IMR-90 (cell line): ENCODE measurements around the gene CSGALNACT2. TPM values are rescaled to one million over a fixed set of nuclear protein-coding genes. Genes with fewer than 3 reads are reported as not detected.

ENCODE experiments used
- ATAC-seq: fragments of 200-7000 bp; cut with Tn5 transposase; 2 replicates; pipeline ENCODE4 v1.9.1; 2020; ENCODE audit warnings: low read depth, mild to moderate bottlenecking, moderate library complexity
- BruUV-seq: library from RNA; stranded (reverse); fragments of 400-500 nt; replicated peaks from 2 replicates; lab custom pipeline; 2021; lab: Mats Ljungman, UMichigan
- CTCF ChIA-PET: fragments of 300-600 bp; formaldehyde crosslinking; extraction: SDS; loops from one replicate; lab custom pipeline; 2021; ENCODE audit warnings: antibody characterized with exemption; lab: Yijun Ruan, JAX
- POLR2A ChIA-PET: fragments of 300-600 bp; sonication (Branson Sonifier 250); formaldehyde crosslinking; loops from one replicate; lab custom pipeline; 2022; ENCODE audit warnings: antibody characterized with exemption; ENCODE audit not compliant: unreplicated experiment; lab: Charles Lee
- DNase-seq: peaks from one replicate; pipeline ENCODE4 v3.0.0; 2013
- H2AFZ ChIP-seq: replicated peaks from 2 replicates; pipeline ENCODE3; 2013; ENCODE audit warnings: low read length, mild to moderate bottlenecking; ENCODE audit not compliant: poor library complexity
- H2AK5ac ChIP-seq: 2 replicates; pipeline ENCODE4 v1.6.1; 2013; ENCODE audit warnings: low read depth, low read length, inconsistent platforms
- H2AK9ac ChIP-seq: replicated peaks from 2 replicates; pipeline ENCODE3; 2013; ENCODE audit warnings: mild to moderate bottlenecking, low read depth, low read length, moderate library complexity; ENCODE audit not compliant: poor library complexity
- H2BK120ac ChIP-seq: 2 replicates; pipeline ENCODE4 v1.6.1; 2013; ENCODE audit warnings: low read depth, low read length, inconsistent platforms
- H2BK15ac ChIP-seq: 3 replicates; pipeline ENCODE4 v1.6.1; 2013; ENCODE audit warnings: low read depth, low read length, inconsistent platforms
- H2BK20ac ChIP-seq: 2 replicates; pipeline ENCODE4 v1.6.1; 2013; ENCODE audit warnings: low read depth, mild to moderate bottlenecking, inconsistent platforms, low read length, moderate library complexity
- H2BK5ac ChIP-seq: 2 replicates; pipeline ENCODE4 v1.6.1; 2013; ENCODE audit warnings: mild to moderate bottlenecking, low read depth, low read length, inconsistent platforms; ENCODE audit not compliant: poor library complexity, severe bottlenecking
- H3K14ac ChIP-seq: replicated peaks from 2 replicates; pipeline ENCODE4 v1.6.1; 2013; ENCODE audit warnings: low read depth, low read length, inconsistent platforms
- H3K18ac ChIP-seq: 2 replicates; pipeline ENCODE4 v1.6.1; 2013; ENCODE audit warnings: low read depth, low read length, control low read depth
- H3K23ac ChIP-seq: 2 replicates; pipeline ENCODE4 v1.6.1; 2013; ENCODE audit warnings: low read depth, low read length, inconsistent platforms
- H3K27ac ChIP-seq: 2 replicates; pipeline ENCODE4 v1.5.1; 2013; ENCODE audit warnings: mild to moderate bottlenecking, control low read depth, low read length; ENCODE audit not compliant: insufficient read depth
- H3K27me3 ChIP-seq: 2 replicates; pipeline ENCODE4 v1.6.1; 2013; ENCODE audit warnings: low read length; ENCODE audit not compliant: control insufficient read depth, insufficient read depth
- H3K36me3 ChIP-seq: 2 replicates; pipeline ENCODE4 v1.6.1; 2013; ENCODE audit warnings: low read length, mixed read lengths; ENCODE audit not compliant: control insufficient read depth, insufficient read depth
- H3K4ac ChIP-seq: 2 replicates; pipeline ENCODE4 v1.6.1; 2013; ENCODE audit warnings: low read depth, low read length, inconsistent platforms
- H3K4me1 ChIP-seq: 2 replicates; pipeline ENCODE4 v1.6.1; 2013; ENCODE audit warnings: low read length, mixed read lengths; ENCODE audit not compliant: control insufficient read depth, insufficient read depth
- H3K4me2 ChIP-seq: 2 replicates; pipeline ENCODE4 v1.6.1; 2013; ENCODE audit warnings: low read depth, mild to moderate bottlenecking, control low read depth, low read length, moderate library complexity
- H3K4me3 ChIP-seq: 2 replicates; pipeline ENCODE4 v1.5.1; 2013; ENCODE audit warnings: low read depth, mild to moderate bottlenecking, control low read depth, low read length, moderate library complexity; ENCODE audit not compliant: insufficient read depth
- H3K56ac ChIP-seq: 2 replicates; pipeline ENCODE4 v1.6.1; 2013; ENCODE audit warnings: low read length, inconsistent platforms; ENCODE audit not compliant: insufficient read depth; ENCODE audit errors: extremely low read depth
- H3K79me1 ChIP-seq, 2 experiments: 2 replicates each; pipeline ENCODE4 v1.6.1; 2013; ENCODE audit warnings: low read length in 2 of 2, inconsistent platforms in 1 of 2, low read depth in 1 of 2
- H3K9ac ChIP-seq: 2 replicates; pipeline ENCODE4 v1.6.1; 2013; ENCODE audit warnings: low read depth, low read length, control low read depth
- H3K9me1 ChIP-seq: 2 replicates; pipeline ENCODE4 v1.6.1; 2013; ENCODE audit warnings: low read length, inconsistent platforms; ENCODE audit not compliant: insufficient read depth
- H3K9me3 ChIP-seq: 2 replicates; pipeline ENCODE4 v1.6.1; 2013; ENCODE audit warnings: low read length; ENCODE audit not compliant: control insufficient read depth, insufficient read depth
- H4K20me1 ChIP-seq: 2 replicates; pipeline ENCODE4 v1.6.1; 2013; ENCODE audit warnings: low read length, inconsistent platforms; ENCODE audit not compliant: insufficient read depth
- H4K5ac ChIP-seq: 2 replicates; pipeline ENCODE4 v1.6.1; 2013; ENCODE audit warnings: mild to moderate bottlenecking, low read depth, low read length, control low read depth
- H4K8ac ChIP-seq, 2 experiments: 2 replicates each; pipeline ENCODE4 v1.6.1; 2013; ENCODE audit warnings: low read depth in 2 of 2, low read length in 2 of 2, control low read depth in 1 of 2, inconsistent platforms in 1 of 2
- H4K91ac ChIP-seq: 2 replicates; pipeline ENCODE4 v1.6.1; 2013; ENCODE audit warnings: low read depth, low read length, inconsistent platforms; ENCODE audit not compliant: insufficient read depth
- CEBPB ChIP-seq: IDR thresholded peaks from 2 replicates; pipeline ENCODE4 v1.6.1; 2012; ENCODE audit warnings: low read depth, low read length, improper control_type of control experiment
- RAD21 ChIP-seq: IDR thresholded peaks from 2 replicates; pipeline ENCODE4 v1.6.1; 2012; ENCODE audit warnings: low read length, improper control_type of control experiment
- WGBS, 2 experiments: methylation state at CpG; one replicate each; pipeline versions ENCODE4 v1.1.5 to v1.1.7; 2013; ENCODE audit warnings: missing lambda C conversion rate in 2 of 2; ENCODE audit not compliant: insufficient read length in 1 of 2; ENCODE audit errors: extremely low coverage in 2 of 2; 5-methylcytosine and 5-hydroxymethylcytosine counted together
- dilution Hi-C: fragments of 300-500 bp; cut with HindIII; formaldehyde crosslinking; loops from one replicate; pipeline ENCODE4 v1.14.3; 2018; ENCODE audit warnings: low sequenced_read_pairs; ENCODE audit not compliant: unreplicated experiment
- in situ Hi-C: fragments of 300-500 bp; cut with MboI; formaldehyde crosslinking; loops from 3 replicates; pipeline ENCODE4 v1.14.3; 2019; ENCODE audit warnings: low sequenced_read_pairs, inconsistent platforms, mixed read lengths
- intact Hi-C: fragments of 100-400 bp; cut with micrococcal nuclease; formaldehyde crosslinking; loops from 2 replicates; pipeline ENCODE4 v1.10.0; 2022
- polyA plus RNA-seq, 3 experiments: library from polyadenylated mRNA; depleted of rRNA; stranded (reverse); fragments of >200 nt; gene quantifications; 2 replicates each; pipeline ENCODE4 v1.2.3, GENCODE V29; 2012; ENCODE audit warnings: low replicate concordance in 1 of 3
- total RNA-seq: library from RNA; depleted of rRNA; stranded (reverse); fragments of >200 nt; gene quantifications from 2 replicates; pipeline ENCODE4 v1.2.3, GENCODE V29; 2012
- TF ChIP-seq, protein P1 (sequence below): conservative IDR thresholded peaks from 2 replicates; pipeline ENCODE4 v1.5.1; 2012; ENCODE audit warnings: mild to moderate bottlenecking, low read depth, low read length, improper control_type of control experiment

CSGALNACT2 gene
- total and polyA plus RNA-seq, 2 of the 4 experiments (the other 2 are of a cell fraction) = 6.5 to 13.1 TPM

DNA sequence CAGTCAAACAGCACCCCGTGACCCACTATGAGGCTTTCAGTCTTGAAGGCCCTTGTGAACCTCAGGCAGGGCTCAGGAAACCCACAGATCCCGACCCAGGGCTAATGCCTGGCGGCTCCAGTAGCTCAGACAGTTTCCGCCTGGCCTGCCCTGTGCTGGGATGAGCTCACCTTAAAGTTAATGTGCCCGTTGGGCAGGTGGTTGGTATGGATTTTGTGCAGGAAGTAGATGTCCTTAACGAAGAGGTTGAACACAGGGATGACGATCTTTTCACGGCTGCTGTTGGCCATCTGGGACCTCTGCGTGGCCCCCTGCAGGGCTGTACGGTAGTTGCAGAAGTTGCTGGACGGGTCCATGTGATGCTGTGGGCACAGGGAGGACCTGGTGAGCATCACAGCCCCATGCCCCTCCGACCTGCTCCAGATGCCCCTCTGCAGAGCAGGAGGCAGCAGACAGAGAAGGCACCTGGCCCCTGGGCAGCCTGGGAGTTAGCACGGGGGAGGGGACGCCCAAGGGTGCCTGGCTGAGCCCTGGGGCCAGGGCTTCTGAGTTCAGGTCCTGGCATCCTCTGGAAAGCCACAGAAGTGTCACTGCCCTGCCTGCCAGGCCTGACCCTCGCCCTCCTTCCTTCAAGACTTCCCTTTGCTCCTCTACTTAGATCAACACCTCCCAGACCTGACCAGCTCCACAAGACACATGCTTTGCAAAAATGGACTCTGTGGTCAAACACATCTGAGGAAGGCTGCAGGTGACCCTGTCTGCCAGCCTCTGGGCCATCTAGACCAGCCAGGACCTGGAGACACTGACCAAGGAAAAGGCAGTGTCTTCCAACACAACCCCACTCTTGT is 59.8 kb downstream of the CSGALNACT2 start:
- H3K56ac ChIP-seq = no peak overlapping the region
- no peaks in the 10 kb centered on the region for H3K36me3 ChIP-seq
- no peaks in the 10 kb centered on the region; the same call in 1 of the 2 replicates for H3K27me3 ChIP-seq
- H4K8ac ChIP-seq = no peak overlapping the region
- H3K4me1 ChIP-seq = no peaks in the 10 kb centered on the region; the same call in 1 of the 2 replicates
- no peaks in the 10 kb centered on the region for H3K9me3 ChIP-seq
- no peak overlapping the region for H3K4me3 ChIP-seq
- TF ChIP-seq, protein P1, sequence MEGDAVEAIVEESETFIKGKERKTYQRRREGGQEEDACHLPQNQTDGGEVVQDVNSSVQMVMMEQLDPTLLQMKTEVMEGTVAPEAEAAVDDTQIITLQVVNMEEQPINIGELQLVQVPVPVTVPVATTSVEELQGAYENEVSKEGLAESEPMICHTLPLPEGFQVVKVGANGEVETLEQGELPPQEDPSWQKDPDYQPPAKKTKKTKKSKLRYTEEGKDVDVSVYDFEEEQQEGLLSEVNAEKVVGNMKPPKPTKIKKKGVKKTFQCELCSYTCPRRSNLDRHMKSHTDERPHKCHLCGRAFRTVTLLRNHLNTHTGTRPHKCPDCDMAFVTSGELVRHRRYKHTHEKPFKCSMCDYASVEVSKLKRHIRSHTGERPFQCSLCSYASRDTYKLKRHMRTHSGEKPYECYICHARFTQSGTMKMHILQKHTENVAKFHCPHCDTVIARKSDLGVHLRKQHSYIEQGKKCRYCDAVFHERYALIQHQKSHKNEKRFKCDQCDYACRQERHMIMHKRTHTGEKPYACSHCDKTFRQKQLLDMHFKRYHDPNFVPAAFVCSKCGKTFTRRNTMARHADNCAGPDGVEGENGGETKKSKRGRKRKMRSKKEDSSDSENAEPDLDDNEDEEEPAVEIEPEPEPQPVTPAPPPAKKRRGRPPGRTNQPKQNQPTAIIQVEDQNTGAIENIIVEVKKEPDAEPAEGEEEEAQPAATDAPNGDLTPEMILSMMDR = peak; percentile 33
- TF ChIP-seq CEBPB = no peak
- peak; percentile 12; the same call in 1 of the 2 replicates for TF ChIP-seq RAD21
- no peak overlapping the region for H2BK20ac ChIP-seq
- in situ Hi-C loops = no loop called here
- CTCF ChIA-PET = no interaction called here
- DNase-seq (no peak), ATAC-seq (no peak)
- H2BK15ac ChIP-seq = no peak overlapping the region
- no peak overlapping the region for H3K18ac ChIP-seq
- H2AK5ac ChIP-seq = no peak overlapping the region; the same call in 1 of the 2 replicates
- no peak overlapping the region for H3K4ac ChIP-seq
- no TSS peak for BruUV-seq
- H3K4me2 ChIP-seq = no peak overlapping the region
- H3K79me1 ChIP-seq = no peaks in the 10 kb centered on the region
- H2BK5ac ChIP-seq = no peak overlapping the region
- WGBS, 2 experiments = 68% methylated on average over 7 of the region's 15 CpGs; no CpG with 5 or more reads in 1 of the 2 experiments
- H4K5ac ChIP-seq = no peak overlapping the region
- POLR2A ChIA-PET = no interaction called here
- peak overlapping the region; percentile 67 for H2AFZ ChIP-seq
- peaks cover 2% of the 10 kb centered on the region; the same call in 1 of the 2 replicates for H3K9me1 ChIP-seq
- no peak overlapping the region for H3K14ac ChIP-seq
- H2AK9ac ChIP-seq = no peak overlapping the region
- no peak overlapping the region for H3K9ac ChIP-seq
- H4K91ac ChIP-seq = no peak overlapping the region
- dilution Hi-C loops = no loop called here
- H2BK120ac ChIP-seq = no peak overlapping the region
- H3K27ac ChIP-seq = no peak overlapping the region
- H4K20me1 ChIP-seq = no peaks in the 10 kb centered on the region
- intact Hi-C loops = no loop called here
- H3K23ac ChIP-seq = no peak overlapping the region
